GM23338 (cell line): ENCODE data around the gene PSMD6.

Source experiments
- ETS1 ChIP-seq: IDR thresholded peaks from 2 replicates; pipeline ENCODE4 v1.6.1; 2016; ENCODE audit warnings: antibody characterized with exemption
- EZH2 ChIP-seq: fragments of 200-600 bp; sonication (generic); IDR thresholded peaks from one replicate; pipeline ENCODE4 v1.8.0; 2017; ENCODE audit warnings: antibody characterized with exemption, mild to moderate bottlenecking, low read depth; ENCODE audit not compliant: unreplicated experiment
- JUNB ChIP-seq: IDR thresholded peaks from one replicate; pipeline ENCODE4 v1.6.1; 2016; ENCODE audit warnings: antibody characterized with exemption; ENCODE audit not compliant: unreplicated experiment
- NANOG ChIP-seq: IDR thresholded peaks from 2 replicates; pipeline ENCODE4 v1.6.1; 2016; ENCODE audit warnings: antibody characterized with exemption, borderline replicate concordance
- TF ChIP-seq, protein P1 (sequence below), 2 experiments: fragments of 200-600 bp in 1 of 2; sonication (generic) in 1 of 2; conservative IDR thresholded peaks; 2 replicates each; pipeline versions ENCODE4 v1.5.1 to v1.6.1; 2016 to 2017; ENCODE audit warnings: antibody characterized with exemption in 2 of 2, low read depth in 2 of 2, mild to moderate bottlenecking in 2 of 2, moderate library complexity in 1 of 2

DNA sequence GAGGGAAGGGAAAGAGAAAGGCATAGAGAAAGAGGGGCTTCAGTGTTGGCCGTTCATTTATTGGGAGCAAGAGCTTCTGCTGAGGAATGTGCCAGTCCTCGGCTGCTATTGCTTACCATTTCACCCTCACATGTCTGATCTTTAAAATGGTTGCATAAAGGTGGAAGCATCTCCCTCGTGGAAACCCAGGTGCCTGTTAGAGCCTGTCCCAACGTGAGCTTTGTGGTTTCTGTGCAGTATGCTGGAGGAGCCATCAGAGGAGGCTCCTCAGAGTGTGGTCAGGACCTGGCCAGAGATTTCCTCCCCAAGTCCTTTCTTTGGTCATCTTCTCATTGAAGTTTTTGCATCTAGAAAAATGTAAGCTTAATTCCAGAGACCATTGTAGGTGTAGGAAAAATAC, 34.4 kb downstream of the PSMD6 start:
- TF ChIP-seq, protein P1, sequence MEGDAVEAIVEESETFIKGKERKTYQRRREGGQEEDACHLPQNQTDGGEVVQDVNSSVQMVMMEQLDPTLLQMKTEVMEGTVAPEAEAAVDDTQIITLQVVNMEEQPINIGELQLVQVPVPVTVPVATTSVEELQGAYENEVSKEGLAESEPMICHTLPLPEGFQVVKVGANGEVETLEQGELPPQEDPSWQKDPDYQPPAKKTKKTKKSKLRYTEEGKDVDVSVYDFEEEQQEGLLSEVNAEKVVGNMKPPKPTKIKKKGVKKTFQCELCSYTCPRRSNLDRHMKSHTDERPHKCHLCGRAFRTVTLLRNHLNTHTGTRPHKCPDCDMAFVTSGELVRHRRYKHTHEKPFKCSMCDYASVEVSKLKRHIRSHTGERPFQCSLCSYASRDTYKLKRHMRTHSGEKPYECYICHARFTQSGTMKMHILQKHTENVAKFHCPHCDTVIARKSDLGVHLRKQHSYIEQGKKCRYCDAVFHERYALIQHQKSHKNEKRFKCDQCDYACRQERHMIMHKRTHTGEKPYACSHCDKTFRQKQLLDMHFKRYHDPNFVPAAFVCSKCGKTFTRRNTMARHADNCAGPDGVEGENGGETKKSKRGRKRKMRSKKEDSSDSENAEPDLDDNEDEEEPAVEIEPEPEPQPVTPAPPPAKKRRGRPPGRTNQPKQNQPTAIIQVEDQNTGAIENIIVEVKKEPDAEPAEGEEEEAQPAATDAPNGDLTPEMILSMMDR (conservative IDR thresholded peaks at IDR 0.05; ENCODE audit: low read depth in 2 of 2) = no peak
- TF ChIP-seq ETS1 (no peak), EZH2 (no peak), JUNB (no peak), NANOG (no peak)
